SK-N-DZ (cell line): Measurements from ENCODE around the gene CHST11.

ENCODE experiments used
- DNase-seq: peaks from one replicate; pipeline ENCODE4 v3.0.0-alpha.2; 2015; ENCODE audit warnings: low spot score

Gene CHST11

DNA sequence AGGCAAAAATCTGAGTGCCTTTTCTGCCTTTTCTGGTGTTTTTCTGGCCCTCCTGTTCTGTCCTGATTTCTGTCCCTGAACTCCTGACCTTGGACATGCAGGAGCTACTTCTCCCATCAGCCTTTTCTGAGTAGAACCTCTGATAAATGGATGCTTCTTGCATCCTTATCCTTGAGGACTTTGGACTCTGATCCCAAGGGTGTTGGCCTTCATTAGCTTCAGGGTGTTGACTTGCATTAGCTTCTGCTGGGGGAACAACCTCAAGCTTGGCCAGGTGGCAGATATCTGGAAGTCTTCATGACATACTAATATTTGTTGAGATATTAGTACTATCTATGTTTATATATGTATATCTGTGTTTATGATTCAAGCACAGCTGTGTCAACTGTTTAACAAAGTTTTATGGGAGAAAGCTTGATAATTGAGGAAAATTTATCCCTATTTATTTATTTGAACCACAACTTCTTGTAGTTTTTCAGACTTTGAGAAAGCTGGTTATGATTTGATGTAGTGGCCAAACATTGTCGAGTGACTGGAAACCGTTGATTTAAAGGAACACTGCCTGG is 124.3 kb downstream of the CHST11 start:
- DNase-seq, result no peak

DNA sequence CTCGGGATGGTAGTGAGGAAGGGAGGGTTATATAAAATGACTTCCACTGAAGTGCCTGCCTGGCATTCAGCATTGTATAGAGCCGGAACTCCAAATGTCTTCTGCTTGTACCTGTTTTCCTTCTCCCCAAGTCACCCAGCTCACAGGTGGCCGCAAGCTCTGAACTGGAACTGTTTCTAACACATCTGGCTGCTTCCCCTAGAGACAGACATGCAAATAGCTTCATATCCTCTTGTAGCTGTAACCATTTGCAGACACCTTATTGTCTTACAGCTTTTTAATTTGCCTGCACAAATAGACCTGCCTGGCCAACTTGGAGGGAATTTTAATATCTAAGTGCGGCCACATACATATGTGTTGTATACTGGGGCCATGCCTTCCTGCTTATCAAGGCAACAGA is 126.0 kb downstream of the CHST11 start:
- DNase-seq, result no peak

DNA sequence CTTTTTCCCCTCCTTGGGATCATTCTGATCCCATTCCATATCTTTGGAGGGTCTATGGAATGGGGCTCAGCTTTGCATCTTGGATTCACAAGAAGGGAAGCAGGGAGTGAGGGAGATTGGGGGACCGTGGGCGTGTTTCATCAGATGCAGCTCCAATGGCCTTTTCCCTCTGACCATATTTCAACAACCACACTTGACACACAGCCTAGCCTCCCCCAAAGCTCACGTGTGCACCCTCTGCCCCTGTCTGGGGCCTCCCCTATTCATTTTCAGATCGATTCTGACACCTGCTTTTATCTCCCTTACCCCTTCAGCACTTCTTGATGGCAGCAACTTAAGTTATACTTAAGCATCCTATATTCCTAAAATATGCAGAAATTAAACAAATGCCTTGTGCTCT is 126.6 kb downstream of the CHST11 start:
- DNase-seq, result no peak

DNA sequence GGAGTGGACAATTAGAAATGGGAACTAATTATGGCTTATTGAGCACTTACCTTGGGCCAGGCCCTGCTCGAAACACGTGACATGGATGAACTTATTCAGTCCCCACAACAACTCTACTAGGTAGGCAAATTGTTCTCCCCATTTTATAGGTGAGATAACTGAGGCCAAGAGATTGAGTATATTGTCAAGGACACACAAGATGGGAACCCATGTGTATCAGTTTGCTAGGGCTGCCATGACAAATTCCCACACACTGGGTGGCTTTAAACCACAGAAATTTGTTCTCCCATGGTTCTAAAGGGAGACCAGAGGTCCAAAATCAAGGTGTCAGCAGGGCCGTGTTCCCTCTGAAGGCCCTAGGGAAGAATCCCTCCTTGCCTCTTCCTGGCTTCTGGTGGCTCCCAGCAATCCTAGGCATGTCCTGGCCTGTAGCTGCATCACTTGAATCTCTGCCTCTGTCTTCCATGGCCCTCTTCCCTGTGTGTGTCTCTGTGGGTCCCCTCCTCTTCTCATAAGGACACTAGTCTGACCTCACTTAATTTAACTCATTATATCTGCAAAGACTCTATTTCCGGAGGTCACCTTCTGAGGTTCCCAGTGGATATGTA is 128.8 kb downstream of the CHST11 start:
- DNase-seq, result no peak

DNA sequence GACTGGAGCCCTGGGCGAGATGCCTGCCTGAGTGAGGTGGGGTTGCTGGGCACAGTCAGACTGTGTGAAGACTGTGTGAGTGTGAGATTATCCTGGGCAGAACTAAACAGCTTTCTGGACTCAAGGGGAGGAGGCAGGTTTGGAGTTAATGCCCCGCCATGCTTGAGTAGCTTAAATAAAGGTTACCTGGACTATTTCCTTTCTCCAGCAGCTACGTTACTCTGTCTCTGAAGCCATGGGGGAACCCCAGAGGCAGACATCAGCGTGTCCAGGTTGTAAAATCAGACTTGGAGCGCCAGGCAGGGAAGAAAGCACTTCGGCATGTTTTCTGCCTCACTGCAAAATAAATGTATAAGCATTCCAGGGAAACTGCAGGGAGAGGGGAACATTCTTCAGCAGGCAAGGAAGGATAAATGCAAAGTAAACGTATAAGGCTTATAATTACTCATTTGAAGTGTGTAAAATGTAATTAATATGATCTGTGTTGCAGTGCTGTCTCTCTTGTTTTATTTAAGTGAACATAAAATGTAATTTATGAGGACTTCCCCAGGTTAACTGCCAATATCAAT is 129.7 kb downstream of the CHST11 start:
- no peak for DNase-seq

DNA sequence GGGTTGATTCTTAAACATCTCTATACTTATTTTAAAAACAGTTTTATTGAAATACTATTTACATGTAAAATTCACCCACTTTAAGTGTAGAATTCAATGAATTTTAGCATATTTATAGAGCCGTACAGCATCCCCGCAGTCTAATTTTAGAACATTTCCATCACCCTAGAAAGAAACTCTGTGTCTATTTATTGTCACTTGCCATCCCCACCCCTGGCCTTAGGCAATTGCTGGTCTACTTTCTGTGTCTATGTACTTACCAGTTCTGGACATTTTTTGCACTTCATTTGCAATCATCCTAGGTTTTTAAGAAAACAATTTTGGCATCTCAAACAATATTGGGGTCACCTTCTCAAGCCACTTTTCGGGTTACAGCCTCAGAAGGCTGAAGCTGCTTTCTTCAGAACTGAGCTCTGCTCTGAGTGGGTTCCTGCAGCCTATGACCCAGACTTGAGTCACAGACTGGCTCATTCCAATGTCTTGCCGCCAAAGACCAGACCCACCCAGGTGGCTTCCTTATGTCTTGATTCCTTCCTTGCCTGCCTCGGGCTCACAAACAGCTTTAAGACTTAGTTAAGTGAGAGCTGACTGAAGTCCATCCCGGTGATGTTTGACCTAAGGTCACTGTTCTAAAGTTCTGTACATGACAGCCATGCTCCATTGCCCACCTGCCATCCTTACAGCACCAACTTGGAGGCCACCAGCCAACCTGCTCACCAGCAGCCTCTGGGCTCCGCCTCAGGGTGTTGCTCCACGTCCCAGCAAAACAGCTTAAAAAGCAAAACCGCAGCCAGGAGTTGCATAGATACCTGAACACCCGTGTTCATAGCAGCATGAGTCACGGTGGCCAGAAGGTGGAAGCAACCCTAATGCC is 131.5 kb downstream of the CHST11 start:
- no peak for DNase-seq

DNA sequence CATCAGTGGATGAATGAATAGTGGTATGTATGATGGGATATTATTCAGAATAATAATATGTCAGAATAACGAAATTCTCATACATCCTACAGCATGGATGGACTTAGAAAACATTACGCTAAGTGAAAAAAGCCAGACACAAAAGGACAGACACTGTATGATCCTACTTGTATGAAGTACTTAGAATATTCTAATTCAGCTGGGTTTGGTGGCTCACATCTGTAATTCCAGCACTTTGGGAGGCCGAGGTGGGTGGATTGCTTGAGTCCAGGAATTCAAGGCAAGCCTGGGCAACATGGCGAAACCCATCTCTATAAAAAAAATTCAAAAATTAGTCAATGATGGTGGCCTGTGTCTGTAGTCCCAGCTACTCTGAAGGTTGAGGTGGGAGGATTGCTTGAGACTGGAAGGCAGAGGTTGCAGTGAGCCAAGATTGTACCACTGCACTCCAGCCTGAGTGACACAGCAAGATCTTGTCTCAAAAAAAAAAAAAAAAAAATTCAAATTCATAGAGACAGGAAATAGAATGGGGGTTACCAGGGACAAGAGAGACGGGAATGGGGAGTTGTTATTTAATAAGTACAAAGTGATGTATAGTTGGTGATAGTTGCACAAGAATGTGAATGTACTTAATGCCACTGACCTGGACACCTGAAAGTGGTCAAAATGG is 132.3 kb downstream of the CHST11 start:
- no peak for DNase-seq

DNA sequence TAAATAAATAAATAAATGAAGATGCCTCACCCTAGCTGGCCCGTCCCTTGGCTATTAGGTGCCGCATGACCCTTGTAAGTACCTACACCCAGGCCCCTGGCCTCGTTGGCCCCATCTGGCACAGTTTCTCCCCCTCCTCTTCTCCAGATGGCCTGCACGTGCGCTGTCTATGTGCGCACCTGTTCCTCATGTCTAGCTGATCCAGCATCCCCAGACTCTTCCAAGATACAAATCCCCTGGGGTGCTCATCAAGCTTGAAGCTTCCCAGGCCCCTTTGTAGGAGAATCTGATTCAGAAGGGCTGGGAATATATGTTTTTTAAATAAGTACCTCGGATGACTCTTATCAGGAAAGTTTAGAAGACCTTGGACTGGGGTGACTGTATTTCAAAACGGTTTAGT is 133.3 kb downstream of the CHST11 start:
- peak; percentile 63 for DNase-seq

DNA sequence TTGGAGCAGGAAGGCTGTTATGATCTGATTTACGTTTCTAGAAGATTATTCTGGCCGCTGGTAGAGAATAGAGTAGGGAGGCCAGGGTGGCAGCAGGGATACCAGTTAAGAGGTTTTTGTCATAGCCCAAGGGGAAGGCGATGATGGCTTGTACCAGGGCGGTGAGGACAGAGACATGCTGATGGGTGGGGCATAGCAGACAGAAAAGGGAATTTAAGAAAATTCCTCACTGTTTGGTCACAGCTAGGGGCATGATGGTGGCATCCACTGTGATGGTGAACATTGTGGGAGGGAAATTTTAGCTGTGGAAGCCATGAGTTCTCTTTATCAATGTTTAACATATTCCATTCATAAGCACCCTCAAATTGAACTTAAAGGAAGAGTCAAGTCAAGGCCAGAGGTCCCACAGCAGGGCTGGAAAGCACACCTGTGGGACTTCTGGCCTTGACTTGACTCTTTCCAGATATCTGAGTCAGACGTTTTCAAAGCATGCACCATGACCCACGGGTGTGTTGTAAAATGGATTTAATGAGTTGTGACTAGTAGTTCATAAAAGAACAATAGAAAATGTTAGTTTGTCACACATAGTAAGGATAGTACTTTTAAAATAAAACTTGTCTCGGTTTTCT is 134.6 kb downstream of the CHST11 start:
- DNase-seq, result no peak

DNA sequence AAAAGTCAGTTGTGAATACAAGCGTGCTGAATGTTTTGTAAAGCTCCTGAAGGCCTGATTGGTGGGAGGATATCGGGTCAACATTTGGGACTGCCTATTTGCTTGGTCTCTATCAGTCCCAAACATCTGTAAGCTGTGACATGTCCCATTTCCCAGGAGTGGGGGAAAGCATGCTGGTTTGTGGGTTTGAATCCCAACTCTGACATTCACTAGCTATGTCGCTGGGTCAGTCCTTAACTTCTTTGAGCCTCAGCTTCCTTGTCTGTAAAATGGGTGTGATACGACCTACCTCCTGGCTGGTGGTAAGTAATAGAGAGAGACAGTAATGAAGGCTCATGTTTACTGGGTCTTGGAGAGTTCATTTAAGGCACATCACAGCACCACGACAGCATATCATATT is 136.7 kb downstream of the CHST11 start:
- DNase-seq, result no peak

DNA sequence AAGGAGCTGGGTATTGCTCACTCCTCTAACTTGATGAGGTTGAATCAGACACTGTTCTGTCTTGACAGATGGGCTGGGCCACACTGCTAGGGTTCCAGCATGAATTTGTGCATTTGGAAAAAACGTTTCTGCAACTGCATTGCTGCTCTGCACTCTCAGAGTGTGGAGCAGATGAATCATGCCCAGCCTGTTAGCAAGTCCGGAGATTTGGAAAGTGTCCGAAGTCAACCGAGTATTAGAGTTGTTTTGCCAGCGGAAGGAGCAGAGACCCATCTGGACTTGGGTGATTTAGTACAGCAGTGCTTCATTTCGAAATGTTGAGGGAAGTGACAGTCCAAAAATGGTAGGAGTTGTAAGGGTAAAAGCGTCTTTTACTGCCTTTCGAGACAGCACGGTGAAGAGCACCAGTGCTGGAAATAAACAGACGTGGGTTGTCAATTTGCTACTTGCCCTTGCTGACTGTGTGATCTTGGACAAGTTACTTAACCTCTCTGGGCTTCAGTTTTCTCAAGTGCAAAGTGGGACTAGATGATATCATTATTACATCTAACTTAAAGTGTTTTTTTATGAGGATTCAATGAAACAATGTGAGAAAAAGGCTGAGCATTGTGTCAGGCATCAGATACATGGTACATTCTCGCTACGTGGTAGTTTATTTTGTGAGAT is 139.5 kb downstream of the CHST11 start:
- DNase-seq, result no peak

DNA sequence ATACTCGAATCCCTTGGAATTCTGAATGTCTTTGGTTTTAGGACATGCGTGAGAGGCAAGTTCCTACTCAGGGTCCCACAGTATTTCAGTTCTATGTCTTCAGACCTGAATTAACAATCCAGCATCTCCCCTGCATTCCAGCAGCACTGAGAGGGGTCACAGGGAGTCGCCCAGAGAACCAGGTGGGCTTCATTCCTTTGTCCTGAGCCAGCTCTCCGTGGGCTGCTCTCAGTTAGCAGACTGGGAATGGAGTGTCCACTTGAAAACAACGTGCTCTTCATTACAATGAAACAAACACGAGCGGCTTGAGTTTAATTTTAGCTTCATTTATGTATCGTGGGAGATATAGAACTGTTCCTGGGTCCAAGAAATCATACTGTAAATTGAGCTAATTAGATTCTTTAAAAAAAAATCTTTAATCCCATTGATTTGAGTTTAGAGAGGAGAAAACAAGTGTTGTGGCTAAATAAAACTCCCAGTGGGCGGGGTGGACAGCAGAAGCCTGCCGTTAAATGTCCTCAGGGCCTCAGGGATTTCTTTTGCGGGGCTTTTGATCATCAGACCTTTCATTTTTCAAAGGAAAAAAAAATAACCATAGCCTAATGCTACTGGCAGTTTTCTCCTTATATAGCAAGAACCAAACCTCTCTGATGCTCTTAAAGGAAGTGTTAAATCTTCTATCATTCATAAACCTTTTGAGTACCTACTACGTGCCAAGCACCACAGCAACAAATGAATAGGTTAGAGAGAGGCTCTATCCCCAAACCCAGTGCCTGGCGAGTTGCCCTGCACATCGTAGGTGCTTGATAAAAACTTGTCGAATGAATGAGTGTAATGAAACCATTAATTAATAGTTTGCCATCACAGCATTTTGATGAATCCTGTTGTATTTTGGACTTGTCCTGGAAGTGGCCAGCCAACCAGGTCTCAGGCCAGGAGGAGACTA is 140.4 kb downstream of the CHST11 start:
- no peak for DNase-seq

DNA sequence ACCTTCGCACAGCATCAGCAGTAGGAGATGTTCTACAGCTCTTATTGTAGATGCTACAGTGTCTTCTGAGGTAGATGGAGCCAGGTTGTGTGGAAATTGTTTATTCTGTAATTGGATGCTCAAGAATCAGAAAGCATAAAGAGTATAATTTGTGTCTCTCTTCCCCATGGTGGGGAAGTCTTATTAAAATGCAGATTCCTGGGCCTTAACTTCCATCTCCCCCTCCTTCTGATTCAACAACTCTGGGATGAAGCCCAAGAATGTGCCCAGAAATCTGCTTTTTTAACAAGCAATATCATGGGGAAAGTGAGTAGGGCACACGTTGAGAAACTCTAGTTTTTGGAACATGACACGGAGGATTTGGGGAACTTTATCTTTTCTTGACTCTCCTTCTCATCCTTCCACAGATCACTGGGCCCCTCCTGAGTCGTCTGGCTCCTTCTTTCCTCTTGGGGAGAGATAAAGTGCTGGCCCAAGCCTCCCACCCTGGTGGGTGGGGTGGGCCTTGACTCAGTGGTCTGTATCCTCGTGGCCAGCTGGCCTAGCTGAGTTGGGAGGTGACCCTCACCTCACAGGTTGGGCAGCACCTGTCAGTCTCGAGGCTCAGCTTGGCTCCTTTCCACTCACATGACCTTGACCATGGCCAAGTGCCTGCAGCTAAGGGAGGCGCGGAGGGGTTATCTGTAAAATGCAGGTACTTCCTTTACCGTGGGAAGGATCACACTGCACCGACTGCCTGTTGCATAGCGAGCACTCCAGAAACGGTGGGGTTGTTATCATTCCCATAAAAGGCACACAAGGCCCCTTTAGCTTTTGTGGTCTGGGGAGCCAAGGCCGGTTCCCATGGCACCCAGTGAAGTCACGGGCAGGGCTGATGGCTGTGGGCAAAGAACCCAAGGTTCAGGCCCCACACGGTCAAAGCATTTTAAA is 141.9 kb downstream of the CHST11 start:
- no peak for DNase-seq

DNA sequence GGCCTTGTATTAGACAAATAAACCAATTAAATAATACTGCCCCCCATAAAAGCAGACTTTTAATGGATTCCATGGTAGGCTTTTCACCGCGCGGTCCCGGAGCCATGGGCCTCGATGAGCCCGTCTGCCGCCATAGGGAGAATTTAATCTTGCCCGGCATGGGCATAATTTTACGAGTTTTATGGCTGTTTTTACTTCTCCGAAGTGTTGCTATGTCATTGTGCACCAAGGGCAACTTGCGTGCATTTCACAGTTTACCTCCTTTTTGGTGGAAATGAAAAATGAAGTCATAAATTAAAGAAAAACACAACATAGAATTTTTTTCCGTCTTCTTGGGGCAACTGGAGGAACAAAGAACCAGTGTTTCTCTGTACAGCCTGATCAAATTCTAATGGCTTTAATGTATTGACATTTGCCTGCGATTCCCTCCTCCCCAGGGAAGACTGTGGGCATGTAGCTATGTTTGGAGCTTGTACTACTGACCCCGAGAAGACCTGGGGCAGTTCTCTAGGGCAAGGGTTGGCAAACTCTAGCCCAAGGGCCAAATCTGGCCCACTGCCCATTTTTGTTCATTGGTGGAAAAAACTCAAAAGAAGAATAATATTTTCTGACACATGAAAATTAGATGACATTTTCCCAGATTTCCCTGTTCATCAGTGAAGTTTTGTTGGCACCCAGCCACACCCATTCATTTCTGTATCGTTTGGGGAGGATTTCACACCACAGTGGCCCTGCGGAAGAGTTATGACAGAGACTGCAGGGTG is 142.7 kb downstream of the CHST11 start:
- DNase-seq, result no peak

DNA sequence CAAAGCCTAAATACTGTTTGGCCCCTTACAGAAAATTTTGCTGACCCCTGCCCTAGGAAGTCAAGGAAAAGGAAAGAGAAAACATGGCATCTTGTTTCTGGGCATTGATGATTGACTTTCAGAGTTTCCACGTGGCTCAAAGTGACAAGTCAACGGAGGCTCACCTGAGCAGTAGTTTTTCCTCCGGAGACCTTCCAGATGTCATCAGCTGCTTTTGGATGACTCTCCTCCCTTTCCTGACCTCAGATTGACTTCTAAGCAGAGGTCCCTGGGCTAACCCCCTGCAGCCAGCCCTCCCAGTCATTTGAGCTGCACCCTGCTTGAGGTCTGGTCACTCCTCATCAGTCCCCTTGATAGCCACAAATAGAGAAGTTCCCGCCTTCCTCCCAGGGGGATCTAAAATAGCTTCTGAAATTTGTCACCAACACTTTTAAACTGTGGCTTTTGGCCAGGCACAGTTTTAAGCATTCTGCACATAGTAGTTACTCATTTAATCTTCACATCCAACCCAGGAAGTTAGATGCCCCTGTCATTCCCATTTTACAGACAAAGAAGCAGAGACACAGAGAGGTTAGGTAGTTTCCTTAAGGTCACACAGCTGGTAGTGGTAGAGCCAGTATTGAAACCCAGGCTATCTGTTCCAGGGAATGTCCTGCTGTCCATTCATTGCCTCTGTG is 143.4 kb downstream of the CHST11 start:
- DNase-seq, result no peak

DNA sequence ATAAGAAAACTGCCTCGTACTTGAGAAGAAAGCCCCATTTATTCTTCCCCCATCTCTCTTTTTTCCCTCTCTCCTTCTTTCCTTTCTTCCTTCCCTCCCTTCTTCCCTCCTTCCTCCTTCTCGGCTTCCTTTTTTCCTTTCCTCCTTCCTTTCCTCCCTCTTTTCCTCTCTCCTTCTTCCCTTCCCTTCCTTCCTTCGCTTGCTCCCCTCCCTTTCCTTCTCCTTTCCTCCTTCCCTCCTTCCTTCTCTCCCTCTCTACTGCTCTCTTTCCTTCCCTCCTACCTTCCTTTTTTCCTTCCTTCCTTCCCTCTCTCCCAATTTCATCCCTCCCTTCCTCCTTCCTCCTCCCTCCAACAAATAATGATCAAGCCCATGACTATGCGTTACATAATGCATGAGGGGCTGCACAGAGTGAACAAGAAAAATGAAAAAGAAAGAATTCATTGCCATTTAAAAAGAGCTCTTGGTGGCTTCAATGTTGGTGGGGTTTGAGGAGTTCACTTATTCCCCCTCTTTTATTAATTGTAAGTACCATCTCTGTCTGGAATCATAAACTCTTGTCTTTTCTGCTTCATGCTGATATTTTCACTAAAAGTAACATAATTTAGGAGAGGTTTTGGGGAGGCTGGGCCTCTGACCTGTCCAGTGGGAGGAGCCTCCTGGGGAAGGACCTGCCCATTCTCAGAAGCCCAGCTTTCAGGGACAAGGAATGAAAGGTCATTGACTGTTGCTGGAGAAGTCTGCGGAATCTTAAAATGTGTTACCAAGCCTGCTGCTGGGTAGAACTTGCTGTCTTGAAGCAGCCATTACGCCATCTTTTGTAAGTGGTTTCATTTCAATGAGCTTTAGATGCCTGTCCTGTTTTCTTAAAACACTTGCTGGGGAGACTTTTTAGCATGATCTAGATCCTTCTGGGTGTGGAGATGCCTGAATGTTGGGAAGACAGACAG is 144.3 kb downstream of the CHST11 start:
- DNase-seq, result no peak
